GM12801 (cell line): ENCODE results near the gene CLTCL1.

Experiments
- TF ChIP-seq, protein P1 (sequence below): IDR thresholded peaks from one replicate; pipeline ENCODE4 v1.5.1; 2011; ENCODE audit warnings: control low read depth; ENCODE audit not compliant: insufficient read length; ENCODE audit errors: extremely low read depth

CLTCL1 gene

DNA sequence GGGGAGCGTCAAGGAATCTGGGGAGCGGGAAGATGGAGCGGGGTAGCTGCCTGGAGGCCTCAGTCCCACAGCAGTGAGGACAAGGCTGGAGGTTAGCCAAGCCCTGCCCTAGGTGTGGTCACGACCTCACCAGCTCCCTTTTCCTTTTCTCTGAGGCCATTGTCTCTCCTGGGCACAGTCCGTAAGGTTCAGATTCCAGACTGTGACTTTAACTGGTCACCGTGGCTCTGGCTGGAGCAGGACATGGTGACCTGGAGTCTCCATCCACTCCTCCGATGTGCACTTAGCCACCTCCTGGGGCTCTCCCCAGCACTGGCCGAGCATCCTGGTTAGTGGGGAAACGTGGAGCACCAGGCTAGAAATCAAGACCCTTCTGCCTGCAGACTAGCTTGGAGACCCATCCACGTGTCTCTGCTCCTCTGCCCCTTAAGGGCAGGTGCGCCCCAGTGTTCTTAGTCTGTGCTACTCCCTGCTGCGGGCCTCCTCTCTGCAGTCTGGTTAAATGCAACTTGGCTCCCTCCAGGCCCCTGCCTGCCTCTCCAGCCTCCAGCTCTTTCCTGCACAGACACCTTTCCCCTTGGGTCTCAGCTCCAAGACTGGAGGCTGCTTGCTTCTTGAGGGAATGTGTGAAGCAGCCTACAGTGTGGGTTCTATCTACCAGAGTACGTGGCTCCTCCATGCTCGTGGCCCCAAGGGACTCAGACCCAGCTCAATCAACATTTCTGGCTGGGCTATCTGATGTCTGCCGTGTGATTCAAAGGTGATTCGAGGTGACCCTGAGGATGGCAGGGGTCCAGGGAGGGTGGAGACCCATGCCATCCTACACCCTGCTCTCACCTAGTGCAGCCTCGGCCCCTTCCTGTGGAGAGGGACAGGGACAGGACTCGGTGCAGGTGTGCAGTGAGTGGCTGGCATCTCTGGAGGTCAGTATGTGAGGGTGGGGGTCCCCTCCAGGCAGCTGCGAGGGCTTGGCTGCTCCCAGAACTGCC, 118.2 kb downstream of the CLTCL1 start:
- TF ChIP-seq, protein P1, sequence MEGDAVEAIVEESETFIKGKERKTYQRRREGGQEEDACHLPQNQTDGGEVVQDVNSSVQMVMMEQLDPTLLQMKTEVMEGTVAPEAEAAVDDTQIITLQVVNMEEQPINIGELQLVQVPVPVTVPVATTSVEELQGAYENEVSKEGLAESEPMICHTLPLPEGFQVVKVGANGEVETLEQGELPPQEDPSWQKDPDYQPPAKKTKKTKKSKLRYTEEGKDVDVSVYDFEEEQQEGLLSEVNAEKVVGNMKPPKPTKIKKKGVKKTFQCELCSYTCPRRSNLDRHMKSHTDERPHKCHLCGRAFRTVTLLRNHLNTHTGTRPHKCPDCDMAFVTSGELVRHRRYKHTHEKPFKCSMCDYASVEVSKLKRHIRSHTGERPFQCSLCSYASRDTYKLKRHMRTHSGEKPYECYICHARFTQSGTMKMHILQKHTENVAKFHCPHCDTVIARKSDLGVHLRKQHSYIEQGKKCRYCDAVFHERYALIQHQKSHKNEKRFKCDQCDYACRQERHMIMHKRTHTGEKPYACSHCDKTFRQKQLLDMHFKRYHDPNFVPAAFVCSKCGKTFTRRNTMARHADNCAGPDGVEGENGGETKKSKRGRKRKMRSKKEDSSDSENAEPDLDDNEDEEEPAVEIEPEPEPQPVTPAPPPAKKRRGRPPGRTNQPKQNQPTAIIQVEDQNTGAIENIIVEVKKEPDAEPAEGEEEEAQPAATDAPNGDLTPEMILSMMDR = no peak

GRCh38 chr22:19172213-19173046, 119.1 kb downstream of the CLTCL1 start:
- TF ChIP-seq, protein P1 = no peak

GRCh38 chr22:19169947-19170318, 121.6 kb downstream of the CLTCL1 start:
- TF ChIP-seq, protein P1 = no peak

DNA sequence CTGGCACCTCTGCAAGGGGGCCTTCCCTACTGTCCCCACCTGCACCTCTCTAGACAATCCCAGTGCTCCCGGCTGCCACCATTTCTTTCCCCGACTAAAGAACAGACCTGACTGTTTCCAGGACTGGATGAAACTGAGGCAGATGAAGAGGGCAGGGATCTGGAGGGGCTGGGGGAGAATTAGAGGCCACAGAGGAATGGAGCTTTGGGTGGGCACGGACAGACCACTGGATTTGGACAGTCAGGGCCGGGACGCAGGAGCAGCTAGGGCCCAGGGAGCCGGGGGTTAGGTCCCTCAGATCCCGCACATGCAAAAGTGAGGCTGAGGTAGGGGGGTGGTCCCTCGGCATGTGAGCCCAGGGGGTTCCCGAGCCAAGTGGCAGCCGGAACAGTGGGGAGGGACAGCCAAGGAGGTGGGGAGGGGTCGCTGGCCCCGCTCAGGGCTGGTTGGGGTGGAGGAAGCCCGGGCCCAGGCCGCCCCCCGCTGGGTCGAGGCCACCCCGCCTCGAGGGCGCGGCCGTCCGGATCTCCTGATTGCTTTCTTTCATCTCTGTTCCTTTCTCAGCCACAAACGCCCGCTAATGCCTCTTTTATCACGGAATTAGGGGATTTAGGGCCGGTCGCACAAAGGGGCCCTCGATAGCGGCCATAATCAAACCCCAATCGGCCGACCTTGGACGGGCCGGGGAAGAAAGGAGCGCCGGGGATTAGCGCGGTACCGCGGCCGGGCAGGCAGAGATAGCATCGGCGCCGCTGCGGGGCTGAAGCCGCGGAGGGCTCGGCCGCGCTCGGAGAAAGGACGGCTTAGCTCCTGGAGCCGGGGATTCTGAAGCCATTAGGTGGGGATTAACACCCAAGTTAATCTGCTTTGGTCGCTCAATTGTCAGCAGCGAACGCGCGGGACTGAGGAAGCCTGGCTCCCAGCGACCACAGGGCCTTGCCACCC, 122.2 kb downstream of the CLTCL1 start:
- TF ChIP-seq, protein P1 = no peak

GRCh38 chr22:19168088-19168890, 123.2 kb downstream of the CLTCL1 start:
- TF ChIP-seq, protein P1 = no peak

DNA sequence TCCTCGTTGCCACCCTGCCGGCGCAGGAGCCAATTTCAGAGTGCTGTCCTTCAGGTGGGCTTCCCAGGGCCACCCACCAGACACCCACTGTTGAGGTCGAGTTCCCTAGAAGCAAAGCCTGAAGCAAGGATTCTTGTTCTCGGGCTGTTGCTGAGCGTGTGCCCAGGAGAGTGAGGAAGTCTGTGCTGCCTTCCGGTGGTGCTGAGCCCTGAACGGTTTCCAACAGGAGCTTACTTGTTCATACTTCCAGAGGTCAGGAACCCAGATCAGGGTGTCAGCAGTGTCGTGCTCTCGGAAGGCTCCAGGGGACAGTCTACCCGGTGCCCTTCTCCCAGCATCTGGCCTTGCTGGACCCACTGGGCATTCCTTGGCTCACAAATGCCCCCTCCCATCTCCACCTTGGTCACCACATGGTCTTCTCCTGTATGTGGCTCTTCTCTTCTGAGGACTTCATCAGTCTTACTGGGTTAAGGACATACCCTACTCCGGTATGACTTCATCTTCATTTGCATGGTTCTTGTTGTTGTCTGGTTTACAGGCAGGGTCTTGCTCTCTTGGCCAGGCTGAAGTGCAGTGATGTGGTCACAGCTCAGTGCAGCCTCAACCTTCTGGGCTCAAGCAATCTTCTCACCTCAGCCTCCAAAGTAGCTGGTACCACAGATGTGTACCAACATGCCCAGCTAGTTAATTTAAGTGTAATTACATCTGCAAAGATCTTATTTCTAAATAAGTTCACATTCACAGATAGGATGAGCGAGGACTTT, 124.2 kb downstream of the CLTCL1 start:
- TF ChIP-seq, protein P1 = no peak
